Activated T-cell treated with anti-CD3 and anti-CD28 coated beads for 24 hours (primary cell): ENCODE measurements around the gene CDKN2B.
A peak's percentile ranks its signal among the peaks of the same experiment; 100 is the strongest.

Experiments used
- DNase-seq: peaks from one replicate; pipeline ENCODE4 v3.0.0-alpha.2; 2020; ENCODE audit warnings: low read depth

The CDKN2B gene

DNA sequence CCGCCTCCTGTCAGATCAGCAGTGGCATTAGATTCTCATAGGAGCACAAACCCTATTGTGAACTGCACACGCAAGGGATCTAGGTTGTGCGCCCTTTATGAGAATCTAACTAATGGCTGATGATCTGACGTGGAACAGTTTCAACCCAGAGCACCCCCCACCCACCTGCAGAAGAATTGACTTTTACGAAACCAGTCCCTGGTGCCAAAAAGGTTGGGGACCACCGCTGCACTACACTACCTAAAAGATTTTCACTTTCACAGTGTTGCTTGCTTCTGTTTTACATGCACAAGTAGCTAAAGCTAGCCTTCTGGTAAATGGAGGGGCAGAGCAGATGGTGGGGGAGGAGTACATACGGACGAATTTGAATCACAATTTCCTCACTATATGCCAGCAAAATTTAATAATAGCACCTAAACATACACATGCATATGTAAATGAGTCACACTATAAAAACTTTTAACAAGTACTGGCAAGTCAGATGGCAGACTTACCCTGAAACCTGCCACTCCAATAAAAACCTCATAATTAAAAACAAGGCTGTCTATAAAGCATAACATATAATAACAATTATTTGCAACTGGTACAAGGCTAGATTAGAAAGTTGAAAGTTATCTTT is 24.0 kb upstream of the CDKN2B start:
- no peak for DNase-seq

DNA sequence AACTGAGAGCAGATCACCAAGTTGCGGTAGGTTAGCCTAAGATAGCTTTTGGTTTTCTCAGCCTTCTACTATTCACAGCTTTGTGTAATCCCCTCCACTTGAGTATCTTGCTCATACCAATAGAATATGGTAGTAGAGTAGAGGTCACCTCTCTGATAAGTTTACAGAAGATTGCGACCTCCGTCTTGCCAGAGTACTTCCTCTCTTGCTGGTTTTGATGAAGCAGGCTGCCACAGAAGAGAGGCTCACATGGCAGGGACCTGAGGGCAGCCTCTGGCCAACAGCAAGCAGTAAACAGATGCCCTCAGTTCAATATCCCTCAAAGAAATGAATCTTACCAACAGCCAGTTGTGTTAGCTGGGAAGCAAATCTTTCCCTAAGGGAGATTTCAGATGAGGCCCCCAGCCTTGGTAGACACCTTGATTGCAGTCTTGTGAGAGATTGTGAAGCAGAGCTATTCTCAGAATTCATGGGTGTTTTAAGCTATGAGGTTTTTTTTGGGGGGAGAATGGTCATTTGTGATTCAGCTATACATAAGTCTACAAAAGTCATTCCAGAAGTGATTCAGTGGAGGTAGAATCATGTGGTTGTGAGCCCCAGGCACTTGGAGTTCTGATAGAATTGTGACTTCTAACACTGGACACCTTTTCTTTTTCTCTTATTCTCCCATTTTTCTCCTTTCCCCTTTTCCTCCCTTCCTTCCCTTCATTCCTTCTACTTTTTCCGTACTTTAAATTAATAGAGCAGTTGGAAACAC is 22.7 kb upstream of the CDKN2B start:
- no peak for DNase-seq

DNA sequence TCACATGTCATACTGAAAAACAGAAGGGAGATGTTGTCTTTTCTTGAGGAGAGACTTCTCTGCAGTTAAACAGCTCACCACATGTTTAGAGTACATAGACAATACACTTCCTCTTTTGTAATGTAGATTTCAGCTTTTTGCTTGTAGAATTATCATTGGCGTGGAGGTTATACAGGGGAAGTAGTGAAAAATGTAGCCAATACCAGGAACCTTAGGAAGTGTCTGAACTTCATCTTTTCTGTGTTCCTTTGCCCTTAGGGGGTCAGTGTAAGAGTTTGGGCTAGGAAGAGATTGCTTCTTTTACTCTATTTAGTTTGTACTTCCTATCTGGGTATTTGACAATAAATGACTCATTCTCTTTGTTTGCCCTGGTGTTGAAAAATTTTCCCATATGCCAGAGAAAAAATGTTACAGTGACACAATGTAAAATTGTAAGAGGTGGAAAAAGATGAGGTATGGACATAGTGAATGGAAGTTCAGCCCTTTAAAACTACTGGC is 21.0 kb upstream of the CDKN2B start:
- no peak for DNase-seq

DNA sequence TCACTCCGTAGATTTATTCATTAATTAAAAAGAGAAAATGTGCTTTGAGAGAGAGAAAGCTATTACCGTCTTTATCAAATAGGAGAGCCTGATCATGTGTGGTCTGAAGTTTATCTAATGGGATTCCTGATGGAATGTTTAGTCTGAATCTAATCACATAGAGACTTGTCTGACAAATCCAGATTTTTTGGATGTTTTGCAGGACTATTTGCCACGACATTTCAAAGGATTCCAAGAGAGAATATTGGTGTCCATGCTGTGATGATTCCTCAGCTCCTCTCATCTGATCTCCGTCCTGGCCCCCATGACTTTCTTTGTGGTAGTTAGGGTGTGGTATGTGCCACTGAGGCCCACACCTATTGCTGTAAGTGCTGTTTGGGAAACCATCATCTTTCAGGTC is 20.1 kb upstream of the CDKN2B start:
- no peak for DNase-seq

DNA sequence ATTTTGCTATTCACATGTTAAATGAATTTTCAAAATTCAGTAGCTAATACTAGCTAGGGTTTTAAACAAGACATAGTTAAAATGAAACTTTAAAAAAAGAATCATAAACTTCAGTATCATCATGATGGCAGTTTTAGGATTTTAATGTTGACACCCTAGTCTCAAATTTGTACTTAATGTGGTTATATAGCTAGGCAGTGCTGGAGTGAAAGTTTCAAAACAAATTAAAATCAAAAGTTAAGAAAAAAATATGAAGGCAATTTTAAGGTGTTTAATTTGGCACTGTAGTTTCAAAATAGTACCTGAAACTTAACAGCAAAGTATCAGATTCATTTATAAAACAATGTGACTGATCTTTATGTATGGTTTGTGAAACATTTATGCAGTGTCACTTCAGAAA is 19.3 kb upstream of the CDKN2B start:
- no peak for DNase-seq

DNA sequence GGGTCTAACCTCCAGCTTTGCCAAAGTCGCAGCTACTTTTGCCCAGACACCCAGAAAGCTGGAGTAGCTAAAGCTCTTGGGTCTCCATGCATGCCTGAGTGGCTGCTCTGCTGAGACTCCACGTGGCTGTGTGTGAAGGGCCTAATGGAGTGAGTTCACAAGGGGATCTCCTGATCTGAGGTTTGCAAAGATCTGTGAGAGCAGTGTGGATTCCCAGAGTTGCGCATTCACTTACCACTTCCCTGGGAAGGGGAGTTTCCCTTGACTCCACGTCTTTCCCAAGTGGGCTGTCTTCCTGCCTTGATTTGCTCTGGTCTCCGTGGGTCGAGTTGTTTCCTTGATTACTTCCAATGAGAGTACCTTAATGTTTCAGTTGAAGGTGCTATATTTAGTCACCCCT is 17.6 kb upstream of the CDKN2B start:
- DNase-seq, result no peak

DNA sequence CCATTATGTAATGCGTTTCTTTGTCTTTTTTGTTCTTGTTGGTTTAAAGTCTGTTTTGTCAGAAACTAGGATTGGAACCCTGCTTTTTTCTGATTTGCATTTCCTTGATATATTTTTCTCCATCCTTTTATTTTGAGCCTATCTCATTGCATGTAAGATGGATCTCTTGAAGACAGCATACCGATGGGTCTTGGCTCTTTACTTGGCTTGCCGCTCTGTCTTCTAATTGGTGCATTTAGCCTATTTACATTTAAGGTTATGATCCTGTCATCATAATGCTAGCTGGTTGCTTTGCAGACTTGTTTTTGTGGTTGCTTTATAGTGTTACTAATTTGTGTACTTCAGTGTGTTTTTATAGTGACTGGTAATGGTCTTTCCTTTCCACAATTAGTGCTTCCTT is 13.3 kb upstream of the CDKN2B start:
- no peak for DNase-seq

DNA sequence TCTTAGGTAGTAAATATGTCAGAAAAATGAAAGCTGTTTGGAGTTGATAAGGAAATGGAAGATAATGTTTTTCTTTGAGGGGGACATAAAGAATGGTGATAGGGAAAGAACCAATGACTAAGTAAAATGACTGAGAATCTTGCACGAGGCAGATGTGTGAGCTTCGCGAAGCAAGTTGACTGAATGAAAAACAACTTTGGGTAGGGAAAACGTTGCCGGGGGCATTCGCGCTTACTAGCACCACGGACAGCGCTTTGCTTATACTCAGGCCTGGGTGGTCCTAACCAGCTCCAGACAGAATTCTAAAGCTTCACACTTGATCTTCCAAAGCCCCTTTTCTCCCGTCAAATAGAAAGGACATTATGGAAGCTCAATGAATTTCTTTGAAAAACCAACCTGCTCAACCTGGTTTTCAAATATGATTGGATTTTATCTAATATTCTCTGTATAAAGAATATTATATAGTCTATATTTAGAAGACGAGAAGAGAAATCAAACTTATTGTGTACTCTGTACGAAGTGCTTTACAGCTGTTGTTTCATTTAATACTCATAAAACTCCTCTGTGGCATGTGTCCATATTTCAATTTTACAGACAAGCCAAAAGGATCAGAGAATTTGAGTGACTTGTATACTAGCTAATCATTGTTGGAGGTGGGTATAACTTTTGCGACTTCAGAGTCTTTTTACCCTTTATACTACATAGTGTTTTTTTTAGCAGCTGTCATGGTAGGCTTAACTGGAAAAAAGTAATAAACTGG is 1.9 kb upstream of the CDKN2B start:
- DNase-seq, result no peak

DNA sequence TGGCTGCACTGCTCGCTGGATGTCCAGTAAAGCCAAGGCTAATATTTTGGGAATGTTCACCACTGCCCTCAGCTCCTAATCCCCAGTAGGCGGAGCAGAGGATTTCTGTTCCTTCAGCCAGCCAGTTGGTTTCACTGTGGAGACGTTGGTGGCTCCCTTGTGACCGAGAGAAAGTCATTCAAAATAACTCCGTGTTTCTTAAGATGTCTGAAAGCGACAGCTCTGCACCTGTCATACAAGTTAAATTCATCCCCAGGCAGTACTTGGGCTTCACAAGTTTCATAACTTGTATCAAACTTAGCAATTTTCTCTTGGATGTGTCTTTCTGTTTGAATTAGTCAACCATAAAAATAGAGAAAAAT is 382 bp upstream of the CDKN2B start:
- DNase-seq, result no peak

DNA sequence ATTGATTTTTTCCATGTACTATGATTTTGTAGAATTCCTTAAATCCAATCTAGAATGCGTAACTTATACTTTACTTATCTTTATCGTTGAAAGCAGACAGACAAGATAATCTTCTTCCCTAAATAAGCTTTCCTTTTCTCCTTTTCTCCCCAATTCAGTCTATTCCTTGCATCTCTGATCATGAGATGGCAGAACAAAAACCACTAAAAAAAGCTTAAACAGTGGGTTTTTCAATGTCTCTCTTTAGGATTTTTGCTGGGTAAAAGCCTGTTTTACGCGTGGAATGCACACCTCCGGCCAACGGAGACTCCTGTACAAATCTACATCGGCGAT is 755 bp downstream of the CDKN2B start:
- no peak for DNase-seq

DNA sequence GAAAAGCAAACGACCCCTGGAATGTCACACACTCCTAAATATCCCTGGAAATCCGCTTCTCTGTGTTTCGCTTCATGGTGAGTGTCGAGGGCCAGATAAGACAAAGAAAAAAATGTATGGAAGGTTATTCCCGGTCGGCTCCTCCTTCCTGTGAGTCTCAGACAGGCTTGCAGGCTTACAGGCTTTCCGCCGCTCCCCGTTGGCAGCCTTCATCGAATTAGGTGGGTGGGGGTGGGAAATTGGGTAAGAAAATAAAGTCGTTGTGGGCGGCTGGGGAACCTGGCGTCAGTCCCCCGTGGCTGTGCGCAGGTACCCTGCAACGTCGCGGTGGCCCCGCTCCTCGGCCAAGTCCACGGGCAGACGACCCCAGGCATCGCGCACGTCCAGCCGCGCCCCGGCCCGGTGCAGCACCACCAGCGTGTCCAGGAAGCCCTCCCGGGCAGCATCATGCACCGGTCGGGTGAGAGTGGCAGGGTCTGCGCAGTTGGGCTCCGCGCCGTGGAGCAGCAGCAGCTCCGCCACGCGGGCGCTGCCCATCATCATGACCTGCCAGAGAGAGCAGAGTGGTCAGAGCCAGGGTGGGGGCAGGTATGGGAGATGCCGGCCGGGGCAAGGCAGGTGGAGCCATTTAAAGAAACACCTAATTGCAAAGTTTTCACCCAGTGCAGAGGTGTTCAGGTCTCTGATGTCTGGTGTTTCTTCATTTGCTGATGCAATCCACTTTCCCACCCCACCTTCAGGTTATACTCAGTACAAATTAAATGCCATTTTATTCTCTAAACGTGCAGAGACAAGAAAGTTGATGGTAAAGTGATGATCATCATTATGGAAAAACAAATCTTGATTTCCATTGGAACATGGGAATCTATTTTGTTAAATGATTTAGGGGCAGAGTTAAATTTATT is 3.2 kb downstream of the CDKN2B start:
- DNase-seq, result no peak

DNA sequence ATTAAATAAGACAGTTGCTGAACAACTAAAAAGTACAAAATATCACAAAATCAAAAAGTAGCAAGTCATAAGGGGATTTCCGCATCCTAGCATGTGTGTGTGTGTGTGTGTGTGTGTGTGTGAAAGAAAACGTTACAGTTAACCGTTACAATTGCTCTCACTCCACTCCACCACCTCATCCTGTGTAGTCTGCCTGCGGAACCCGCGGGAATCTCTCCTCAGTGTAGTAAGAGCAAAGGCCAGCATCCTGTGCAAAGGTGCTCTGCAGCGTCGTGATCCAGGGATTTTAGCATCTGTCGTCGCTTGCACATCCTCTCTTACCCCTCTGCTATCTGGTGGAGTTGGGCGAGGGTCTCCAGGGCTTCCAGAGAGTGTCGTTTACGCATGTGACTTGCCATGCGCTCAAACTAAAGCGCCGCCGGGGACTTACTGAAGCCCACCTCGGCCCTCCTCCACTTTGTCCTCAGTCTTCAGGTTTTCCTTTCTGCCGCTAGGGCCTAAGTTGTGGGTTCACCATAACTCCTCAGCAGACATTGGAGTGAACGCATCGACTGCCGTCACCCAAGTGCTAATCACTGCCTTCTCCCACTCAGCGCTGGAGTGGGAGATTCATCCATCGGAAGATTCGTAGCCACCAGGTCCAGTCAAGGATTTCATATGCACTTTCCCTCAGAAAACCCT is 3.9 kb downstream of the CDKN2B start:
- DNase-seq, result no peak

DNA sequence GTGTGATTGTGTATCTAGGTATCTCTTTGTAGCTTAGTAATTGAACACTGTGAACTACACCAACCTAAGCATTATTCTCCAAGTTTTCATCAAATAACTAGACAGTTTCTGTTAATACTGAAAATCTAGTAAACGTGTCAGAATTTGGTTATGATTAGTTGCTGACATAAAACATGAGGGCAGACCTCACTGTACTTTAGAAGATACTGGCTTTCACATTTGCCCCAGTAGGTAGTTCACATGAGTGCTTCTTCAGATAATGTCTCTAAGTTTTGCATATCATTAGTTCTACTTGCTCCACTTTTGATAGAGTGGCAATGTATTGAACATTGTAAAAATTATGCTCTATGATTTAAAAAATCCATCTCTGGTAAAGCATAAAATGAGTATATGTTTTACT is 7.1 kb downstream of the CDKN2B start:
- DNase-seq, result no peak

DNA sequence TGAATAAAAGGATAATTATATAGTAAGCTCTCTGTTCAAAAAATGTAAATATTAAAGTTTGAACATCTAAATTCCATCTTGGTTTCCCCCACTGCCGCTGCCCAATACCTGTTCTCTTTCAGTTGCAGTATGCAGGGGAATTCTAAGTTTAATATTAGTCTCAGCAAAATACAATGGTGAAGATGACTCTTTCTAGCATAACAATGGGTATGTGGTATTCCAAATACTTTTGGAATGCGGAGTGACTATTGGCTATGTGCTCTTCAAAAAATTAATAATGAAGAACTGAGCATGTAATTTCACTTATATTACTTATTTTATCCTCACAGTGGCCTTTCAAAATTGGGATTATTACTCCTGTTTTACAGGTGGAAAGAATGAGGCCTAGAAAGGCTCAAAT is 11.1 kb downstream of the CDKN2B start:
- DNase-seq, result no peak

DNA sequence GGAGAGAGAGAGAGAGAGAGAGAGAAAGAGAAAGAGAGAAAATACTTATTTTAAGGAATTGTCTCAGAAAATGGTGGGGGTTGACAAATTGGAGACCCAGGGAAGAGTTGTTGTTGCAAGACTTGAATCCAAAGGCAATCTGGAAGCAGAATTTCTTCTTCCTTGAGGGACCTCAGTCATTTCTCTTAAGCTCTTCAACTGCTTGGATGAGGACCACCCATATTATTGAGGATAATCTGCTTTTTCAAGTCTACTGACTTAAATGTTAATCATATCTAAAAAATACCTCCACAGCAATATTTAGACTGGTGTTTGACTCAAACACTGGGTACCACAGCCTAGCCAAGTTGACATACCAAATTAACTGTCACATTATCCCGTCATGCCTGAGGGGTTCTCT is 11.6 kb downstream of the CDKN2B start:
- DNase-seq, result no peak

DNA sequence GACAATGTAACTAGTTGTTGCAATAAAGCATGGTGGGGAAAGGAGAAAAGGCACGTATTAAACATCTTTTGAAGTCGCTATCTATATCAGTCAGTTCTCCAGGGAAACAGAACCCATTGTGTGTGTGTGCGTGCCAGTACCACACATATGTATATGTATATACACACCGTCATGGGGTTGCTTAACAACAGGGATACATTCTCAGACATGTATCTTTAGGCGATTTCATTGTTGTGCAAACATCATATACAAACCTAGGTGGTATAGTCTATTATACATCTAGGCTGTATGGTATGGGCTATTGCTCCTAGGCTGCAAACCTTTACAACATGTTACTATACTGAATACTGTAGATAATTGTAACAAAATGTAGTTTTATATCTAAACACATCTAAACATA is 12.2 kb downstream of the CDKN2B start:
- DNase-seq, result no peak

DNA sequence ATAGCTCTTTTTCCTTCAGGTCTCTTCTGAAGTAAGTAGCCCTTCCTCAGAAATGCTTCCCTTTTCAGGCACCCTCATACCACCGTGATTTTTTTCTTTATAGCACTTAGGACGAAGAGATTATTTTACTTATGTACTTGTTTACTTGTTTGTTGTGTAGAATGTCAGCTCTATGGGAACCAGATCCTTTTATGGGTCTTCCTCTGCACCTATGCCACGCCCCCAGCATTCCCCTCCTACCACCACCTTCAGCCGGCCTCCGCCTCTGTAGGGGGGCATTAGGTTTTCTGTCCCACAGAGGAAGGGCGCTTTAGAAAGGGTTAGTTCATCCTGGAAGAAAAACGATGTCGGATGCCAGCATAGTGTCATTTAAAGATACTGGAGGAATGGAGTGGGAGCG is 12.7 kb downstream of the CDKN2B start:
- DNase-seq, result no peak

DNA sequence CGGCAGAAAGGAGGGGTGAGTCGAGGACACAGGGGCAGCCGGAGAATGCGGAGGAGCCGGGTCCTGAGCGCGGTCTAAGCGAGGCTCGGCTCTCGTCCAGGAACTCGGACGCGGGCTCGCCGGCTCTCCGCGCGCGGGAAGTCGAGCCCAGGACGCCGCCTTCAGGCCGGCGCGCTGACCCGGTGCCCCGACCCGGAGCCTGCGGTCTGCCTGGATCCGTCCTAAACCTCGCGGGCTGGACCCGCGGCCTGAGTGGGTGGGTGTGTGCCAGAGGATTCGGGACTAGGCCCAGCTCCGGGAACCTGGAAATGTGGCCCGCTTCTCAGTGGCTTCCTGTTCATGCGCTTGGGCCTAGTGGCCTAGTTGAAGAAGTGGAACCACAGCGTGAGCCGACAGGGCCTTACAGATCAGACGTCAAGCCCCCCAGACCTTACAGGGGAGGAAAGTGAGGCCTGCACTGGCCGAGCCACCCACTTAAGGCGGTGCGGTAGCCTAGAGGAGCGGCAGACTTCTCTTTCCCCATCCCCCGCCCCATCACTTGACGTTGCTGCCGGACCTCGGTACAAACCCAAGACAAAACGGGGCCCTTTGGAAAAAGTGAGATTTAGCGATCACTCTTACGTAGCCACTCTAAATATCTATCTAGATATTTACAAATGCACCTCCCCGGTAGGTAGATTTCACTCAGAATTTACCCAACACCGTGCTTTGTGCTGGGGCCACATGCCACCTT is 13.3 kb downstream of the CDKN2B start:
- DNase-seq, result no peak

DNA sequence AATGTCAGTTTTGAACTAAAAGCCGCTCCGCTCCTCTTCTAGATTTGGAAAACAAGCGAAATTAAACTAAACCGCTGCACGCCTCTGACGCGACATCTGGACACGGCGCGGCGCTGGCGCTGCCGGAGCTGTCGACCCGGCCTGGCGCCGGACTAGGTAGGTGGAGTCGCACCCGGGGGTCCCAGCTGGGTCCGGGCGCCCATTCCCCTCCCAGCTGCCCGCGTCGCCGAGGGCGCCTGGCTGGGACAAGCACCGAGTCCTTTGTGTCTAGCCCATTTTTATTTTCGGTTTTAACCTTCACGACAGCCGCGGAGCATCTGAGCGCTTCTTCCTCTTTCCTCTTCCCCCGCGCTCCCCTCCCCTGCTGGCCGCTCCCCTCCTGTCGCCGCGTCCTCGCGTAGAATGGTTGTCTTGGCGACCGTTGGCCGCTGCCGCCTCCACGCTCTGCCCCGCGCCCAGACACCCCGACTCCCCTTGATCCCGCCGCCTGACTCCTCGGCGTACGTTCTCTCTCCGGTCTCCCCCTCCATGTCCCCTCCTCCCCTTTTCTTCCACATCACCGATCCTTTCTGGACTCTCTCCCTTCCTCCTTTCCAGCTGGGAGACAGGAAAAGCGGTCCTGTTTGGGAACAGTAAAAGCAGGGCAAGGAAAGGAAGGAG is 14.0 kb downstream of the CDKN2B start:
- DNase-seq, result peak; percentile 45

DNA sequence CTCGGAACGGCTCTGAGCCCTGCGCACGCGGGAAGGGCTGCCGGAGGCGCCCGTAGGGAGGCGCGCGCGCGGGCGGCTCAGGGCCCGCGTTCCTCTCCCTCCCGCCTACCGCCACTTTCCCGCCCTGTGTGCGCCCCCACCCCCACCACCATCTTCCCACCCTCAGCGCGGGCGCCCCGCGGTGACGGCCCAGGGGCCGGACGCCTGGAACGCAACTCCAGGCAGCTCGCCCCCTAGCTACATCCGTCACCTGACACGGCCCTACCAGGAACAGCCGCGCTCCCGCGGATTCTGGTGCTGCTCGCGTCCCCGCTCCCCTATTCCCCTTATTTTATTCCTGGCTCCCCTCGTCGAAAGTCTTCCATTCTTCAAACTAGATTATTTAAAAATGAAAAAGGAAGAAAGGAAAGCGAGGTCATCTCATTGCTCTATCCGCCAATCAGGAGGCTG is 14.5 kb downstream of the CDKN2B start, which contains the start of gene CDKN2B-AS1:
Gene CDKN2B-AS1, plus strand, starts transcription at position 236 of the 450 bp plus-strand sequence.
- no peak for DNase-seq
